ENCODE measurements around the gene PIGB. TPM values are rescaled to one million over a fixed set of nuclear protein-coding genes. Genes with fewer than 3 reads are reported as not detected.

PIGB gene
- total and polyA plus RNA-seq, 2 of the 4 experiments (the other 2 are of a cell fraction): 9.2 to 11.8 TPM

DNA sequence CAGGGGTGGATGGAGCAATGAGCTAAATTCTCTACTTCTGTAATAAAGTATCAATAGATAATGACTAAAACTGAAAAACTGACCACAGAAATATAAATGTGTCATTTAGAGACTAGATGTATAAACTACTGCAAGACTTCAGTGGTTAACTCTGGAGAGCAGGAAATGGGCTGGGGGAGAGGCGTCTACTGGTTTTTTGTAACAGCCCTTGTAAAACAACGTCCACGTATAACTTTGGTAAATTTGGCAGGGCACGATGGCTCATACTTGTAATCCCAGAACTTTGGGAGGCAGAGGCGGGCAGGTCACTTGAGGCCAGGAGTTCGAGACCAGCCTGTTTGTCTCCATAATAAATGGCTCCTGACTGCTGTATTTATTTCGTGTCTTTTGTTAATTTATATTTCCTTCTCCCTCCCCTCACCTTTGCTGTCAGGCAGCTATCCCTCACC, 41.9 kb upstream of the PIGB start:
- peak overlapping the region; percentile 52; the same call in 1 of the 3 replicates for H2BK15ac ChIP-seq (ENCODE audit: low read depth, low read length)
- H3K4ac ChIP-seq (ENCODE audit: low read depth, low read length): peak overlapping the region; percentile 59
- ChIA-PET CTCF (no interaction called here), POLR2A (ENCODE audit: unreplicated experiment) (no interaction called here)
- BruUV-seq (replicated peaks): no TSS peak
- peak overlapping the region; percentile 17 for H2AK9ac ChIP-seq (replicated peaks; ENCODE audit: low read depth, low read length, poor library complexity)
- no peak overlapping the region for H2BK120ac ChIP-seq (ENCODE audit: low read depth, low read length)
- H4K91ac ChIP-seq (ENCODE audit: insufficient read depth, low read depth, low read length): no peak overlapping the region
- H3K4me1 ChIP-seq (ENCODE audit: control insufficient read depth, insufficient read depth, low read length): peaks cover 6% of the 10 kb centered on the region; the same call in 1 of the 2 replicates
- no peaks in the 10 kb centered on the region for H3K36me3 ChIP-seq (ENCODE audit: control insufficient read depth, insufficient read depth, low read length)
- H4K8ac ChIP-seq (ENCODE audit: low read depth in 2 of 2, low read length in 2 of 2): peak overlapping the region in 1 of 2 experiments; percentile 47; a peak in 1 of 4 replicates
- peaks cover 9 to 31% of the 10 kb centered on the region in 2 experiments; a peak in 3 of 4 replicates for H3K79me1 ChIP-seq (ENCODE audit: low read depth in 1 of 2, low read length in 2 of 2)
- no peak overlapping the region for H4K5ac ChIP-seq (ENCODE audit: low read depth, low read length)
- H3K9ac ChIP-seq (ENCODE audit: low read depth, low read length): no peak overlapping the region
- H3K27ac ChIP-seq (ENCODE audit: insufficient read depth, low read length): no peak overlapping the region
- TF ChIP-seq, protein P1, sequence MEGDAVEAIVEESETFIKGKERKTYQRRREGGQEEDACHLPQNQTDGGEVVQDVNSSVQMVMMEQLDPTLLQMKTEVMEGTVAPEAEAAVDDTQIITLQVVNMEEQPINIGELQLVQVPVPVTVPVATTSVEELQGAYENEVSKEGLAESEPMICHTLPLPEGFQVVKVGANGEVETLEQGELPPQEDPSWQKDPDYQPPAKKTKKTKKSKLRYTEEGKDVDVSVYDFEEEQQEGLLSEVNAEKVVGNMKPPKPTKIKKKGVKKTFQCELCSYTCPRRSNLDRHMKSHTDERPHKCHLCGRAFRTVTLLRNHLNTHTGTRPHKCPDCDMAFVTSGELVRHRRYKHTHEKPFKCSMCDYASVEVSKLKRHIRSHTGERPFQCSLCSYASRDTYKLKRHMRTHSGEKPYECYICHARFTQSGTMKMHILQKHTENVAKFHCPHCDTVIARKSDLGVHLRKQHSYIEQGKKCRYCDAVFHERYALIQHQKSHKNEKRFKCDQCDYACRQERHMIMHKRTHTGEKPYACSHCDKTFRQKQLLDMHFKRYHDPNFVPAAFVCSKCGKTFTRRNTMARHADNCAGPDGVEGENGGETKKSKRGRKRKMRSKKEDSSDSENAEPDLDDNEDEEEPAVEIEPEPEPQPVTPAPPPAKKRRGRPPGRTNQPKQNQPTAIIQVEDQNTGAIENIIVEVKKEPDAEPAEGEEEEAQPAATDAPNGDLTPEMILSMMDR (conservative IDR thresholded peaks at IDR 0.05; ENCODE audit: low read depth, low read length): no peak
- TF ChIP-seq RCOR1 (IDR thresholded peaks at IDR 0.05; ENCODE audit: insufficient replicate concordance, low read length) (no peak), FOS (IDR thresholded peaks at IDR 0.05; ENCODE audit: low read depth, low read length) (no peak), MAZ (IDR thresholded peaks at IDR 0.05; ENCODE audit: borderline replicate concordance, low read depth, low read length) (no peak), NFE2L2 (IDR thresholded peaks at IDR 0.05; ENCODE audit: low read depth, low read length) (no peak), RFX5 (IDR thresholded peaks at IDR 0.05; ENCODE audit: low read depth, low read length) (no peak), CEBPB (IDR thresholded peaks at IDR 0.05; ENCODE audit: low read depth, low read length) (no peak; the same call in 1 of the 2 replicates), POLR2A (IDR thresholded peaks at IDR 0.05; ENCODE audit: low read depth, low read length) (no peak), BHLHE40 (IDR thresholded peaks at IDR 0.05; ENCODE audit: low read depth, low read length) (no peak), MXI1 (IDR thresholded peaks at IDR 0.05; ENCODE audit: borderline replicate concordance, low read depth, low read length) (no peak)
- TF ChIP-seq, protein P2, sequence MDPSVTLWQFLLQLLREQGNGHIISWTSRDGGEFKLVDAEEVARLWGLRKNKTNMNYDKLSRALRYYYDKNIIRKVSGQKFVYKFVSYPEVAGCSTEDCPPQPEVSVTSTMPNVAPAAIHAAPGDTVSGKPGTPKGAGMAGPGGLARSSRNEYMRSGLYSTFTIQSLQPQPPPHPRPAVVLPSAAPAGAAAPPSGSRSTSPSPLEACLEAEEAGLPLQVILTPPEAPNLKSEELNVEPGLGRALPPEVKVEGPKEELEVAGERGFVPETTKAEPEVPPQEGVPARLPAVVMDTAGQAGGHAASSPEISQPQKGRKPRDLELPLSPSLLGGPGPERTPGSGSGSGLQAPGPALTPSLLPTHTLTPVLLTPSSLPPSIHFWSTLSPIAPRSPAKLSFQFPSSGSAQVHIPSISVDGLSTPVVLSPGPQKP (IDR thresholded peaks at IDR 0.05; ENCODE audit: borderline replicate concordance, low read depth, low read length): no peak
- H2AK5ac ChIP-seq (ENCODE audit: low read depth, low read length): peak overlapping the region; percentile 87
- H3K4me3 ChIP-seq (ENCODE audit: insufficient read depth, low read depth, low read length): no peak overlapping the region
- H3K9me3 ChIP-seq (ENCODE audit: control insufficient read depth, insufficient read depth, low read length): no peaks in the 10 kb centered on the region
- in situ Hi-C loops (cut with MboI; ENCODE audit: low sequenced_read_pairs): no loop called here
- peak overlapping the region; percentile 40; the same call in 1 of the 2 replicates for H2BK20ac ChIP-seq (ENCODE audit: low read depth, low read length)
- DNase-seq (peak; percentile 82), ATAC-seq (ENCODE audit: low read depth) (no peak; the same call in 1 of the 2 replicates)
- H3K56ac ChIP-seq (ENCODE audit: extremely low read depth, insufficient read depth, low read length): no peak overlapping the region
- peak overlapping the region; percentile 42; the same call in 1 of the 2 replicates for H3K23ac ChIP-seq (ENCODE audit: low read depth, low read length)
- H2AFZ ChIP-seq (replicated peaks; ENCODE audit: low read length, poor library complexity): no peak overlapping the region
- H3K4me2 ChIP-seq (ENCODE audit: low read depth, low read length): no peak overlapping the region
- dilution Hi-C loops (cut with HindIII; ENCODE audit: low sequenced_read_pairs, unreplicated experiment): no loop called here
- no peak overlapping the region for H3K18ac ChIP-seq (ENCODE audit: low read depth, low read length)
- H3K27me3 ChIP-seq (ENCODE audit: control insufficient read depth, insufficient read depth, low read length): no peaks in the 10 kb centered on the region
- H2BK5ac ChIP-seq (ENCODE audit: low read depth, low read length, poor library complexity, severe bottlenecking): no peak overlapping the region
- peaks cover 10% of the 10 kb centered on the region; the same call in 1 of the 2 replicates for H4K20me1 ChIP-seq (ENCODE audit: insufficient read depth, low read length)
- H3K14ac ChIP-seq (replicated peaks; ENCODE audit: low read depth, low read length): peak overlapping the region; percentile 68
- H3K9me1 ChIP-seq (ENCODE audit: insufficient read depth, low read length): peaks cover 11% of the 10 kb centered on the region
- no CpG with 5 or more reads among the region's 7 CpGs for WGBS, 2 experiments (ENCODE audit: extremely low coverage in 2 of 2, insufficient read length in 1 of 2)
- intact Hi-C loops (cut with micrococcal nuclease): no loop called here

All from IMR-90 (cell line).